HCT116 (cell line): ENCODE measurements around the gene EN2. TPM values are rescaled to one million over a fixed set of nuclear protein-coding genes. Genes with fewer than 3 reads are reported as not detected.
"Not testable (repeated sequence)": the region's sequence is repeated elsewhere in the genome, so short reads cannot be mapped to it uniquely, and the experiment has no call there.

Experiments used
- ATAC-seq: fragments of 200-7000 bp; cut with Tn5 transposase; 2 replicates; pipeline ENCODE4 v1.9.1; 2020; ENCODE audit warnings: mild to moderate bottlenecking, moderate library complexity
- BruUV-seq: library from RNA; stranded (reverse); fragments of 400-500 nt; replicated peaks from 2 replicates; lab custom pipeline; 2021; lab: Mats Ljungman, UMichigan
- CTCF ChIA-PET: fragments of 300-600 bp; sonication (Branson Sonifier 250); formaldehyde crosslinking; loops from one replicate; lab custom pipeline; 2021; ENCODE audit warnings: antibody characterized with exemption; lab: Charles Lee
- POLR2A ChIA-PET: fragments of 300-600, 350-600 bp; sonication (Branson Sonifier 250); formaldehyde crosslinking; loops from one replicate; lab custom pipeline; 2021; ENCODE audit warnings: antibody characterized with exemption; lab: Charles Lee
- RAD21 ChIA-PET, 2 experiments: fragments of 300-600 bp; sonication (Branson Sonifier 250); formaldehyde crosslinking; loops; one replicate each; lab custom pipeline; 2023; ENCODE audit warnings: low total read pairs in 2 of 2; ENCODE audit not compliant: uncharacterized antibody in 2 of 2, unreplicated experiment in 2 of 2, low non-redundant PET in 1 of 2; lab: Charles Lee
- DNase-seq: peaks from one replicate; pipeline ENCODE4 v3.0.0-alpha.2; 2010; ENCODE audit warnings: low read depth, low spot score
- H2AFZ ChIP-seq: fragments of 200-600 bp; shearing (Covaris generic), sonication (generic); 2 replicates; pipeline ENCODE4 v1.6.1; 2017; ENCODE audit warnings: low read depth, mixed run types, mixed read lengths, antibody characterized with exemption, low read length; ENCODE audit not compliant: poor library complexity, severe bottlenecking
- H3K27ac ChIP-seq: 2 replicates; pipeline ENCODE4 v1.5.1; 2012; ENCODE audit warnings: low read depth, low read length
- H3K27me3 ChIP-seq: fragments of 200-600 bp; sonication (generic); 2 replicates; pipeline ENCODE4 v1.6.1; 2016; ENCODE audit warnings: mixed run types, low read length, mixed read lengths; ENCODE audit not compliant: insufficient read depth
- H3K36me3 ChIP-seq, 2 experiments: fragments of 200-500 bp in 1 of 2; fragments of 200-600 bp in 1 of 2; sonication (Bioruptor generic) in 1 of 2; sonication (generic) in 1 of 2; 2 replicates each; pipeline versions ENCODE4 v1.5.1 to v1.6.1; 2014 to 2016; ENCODE audit warnings: low read length in 2 of 2, inconsistent platforms in 1 of 2, mixed read lengths in 1 of 2, mixed run types in 1 of 2; ENCODE audit not compliant: insufficient read depth in 2 of 2, control insufficient read depth in 1 of 2
- H3K4me1 ChIP-seq, 2 experiments: fragments of 200-600 bp in 1 of 2; sonication (generic) in 1 of 2; 2 replicates each; pipeline versions ENCODE4 v1.5.1 to v1.6.1; 2012 to 2017; ENCODE audit warnings: low read length in 2 of 2, inconsistent platforms in 1 of 2, mild to moderate bottlenecking in 1 of 2, mixed read lengths in 1 of 2, mixed run types in 1 of 2, moderate library complexity in 1 of 2; ENCODE audit not compliant: insufficient read depth in 2 of 2, control insufficient read depth in 1 of 2
- H3K4me2 ChIP-seq: fragments of 200-600 bp; sonication (generic); 2 replicates; pipeline ENCODE4 v1.6.1; 2017; ENCODE audit warnings: mixed run types, low read length, mixed read lengths
- H3K4me3 ChIP-seq, 2 experiments: fragments of 200-600 bp in 1 of 2; sonication (generic) in 1 of 2; replicated peaks in 1 of 2; 2 replicates each; pipeline ENCODE4 v1.5.1; 2011 to 2016; ENCODE audit warnings: low read length in 2 of 2, control low read depth in 1 of 2, low read depth in 1 of 2, mild to moderate bottlenecking in 1 of 2, mixed read lengths in 1 of 2, mixed run types in 1 of 2
- H3K79me2 ChIP-seq: fragments of 200-600 bp; sonication (generic); 2 replicates; pipeline ENCODE4 v1.6.1; 2017; ENCODE audit warnings: mild to moderate bottlenecking, mixed run types, low read length, moderate library complexity, mixed read lengths; ENCODE audit not compliant: insufficient read depth
- H3K9ac ChIP-seq: fragments of 200-600 bp; sonication (generic); 2 replicates; pipeline ENCODE4 v1.6.1; 2016; ENCODE audit warnings: low read length, mixed read lengths
- H3K9me2 ChIP-seq: fragments of 200-600 bp; sonication (generic), shearing (Covaris generic); 2 replicates; pipeline ENCODE4 v1.6.1; 2017; ENCODE audit warnings: mixed run types, mild to moderate bottlenecking, moderate library complexity; ENCODE audit not compliant: insufficient read depth
- H3K9me3 ChIP-seq, 2 experiments: fragments of 200-500 bp in 1 of 2; fragments of 200-600 bp in 1 of 2; sonication (Bioruptor generic) in 1 of 2; sonication (generic) in 1 of 2; 2 replicates each; pipeline ENCODE4 v1.6.1; 2014 to 2017; ENCODE audit warnings: low read length in 2 of 2, mixed read lengths in 2 of 2, inconsistent platforms in 1 of 2, low read depth in 1 of 2, mild to moderate bottlenecking in 1 of 2, mixed run types in 1 of 2, moderate library complexity in 1 of 2; ENCODE audit not compliant: control insufficient read depth in 1 of 2, insufficient read depth in 1 of 2
- H4K20me1 ChIP-seq: fragments of 200-600 bp; sonication (generic), shearing (Covaris generic); 2 replicates; pipeline ENCODE4 v1.6.1; 2017; ENCODE audit warnings: mixed run types, mild to moderate bottlenecking, moderate library complexity; ENCODE audit not compliant: insufficient read depth
- EGR1 ChIP-seq: IDR thresholded peaks from 2 replicates; pipeline ENCODE4 v1.6.1; 2012; ENCODE audit warnings: low read depth
- EZH2 ChIP-seq: fragments of 200-600 bp; sonication (generic); IDR thresholded peaks from 2 replicates; pipeline ENCODE4 v1.6.1; 2017; ENCODE audit warnings: antibody characterized with exemption, mixed run types
- RAD21 ChIP-seq: IDR thresholded peaks from 2 replicates; pipeline ENCODE4 v1.6.1; 2012; ENCODE audit warnings: low read depth, mild to moderate bottlenecking
- SRF ChIP-seq: IDR thresholded peaks from 2 replicates; pipeline ENCODE4 v1.6.1; 2012; ENCODE audit warnings: low read depth
- TCF7L2 ChIP-seq: IDR thresholded peaks from 2 replicates; pipeline ENCODE4 v1.7.0; 2011; ENCODE audit warnings: borderline replicate concordance, inconsistent platforms; ENCODE audit not compliant: insufficient read depth, insufficient read length; ENCODE audit errors: extremely low read depth
- intact Hi-C: fragments of 100-400 bp; cut with micrococcal nuclease; formaldehyde crosslinking; loops from 2 replicates; pipeline ENCODE4 v1.10.0; 2022
- total RNA-seq: library from RNA; stranded (reverse); gene quantifications from one replicate; pipeline ENCODE4 v1.2.1, GENCODE V29; 2021; ENCODE audit not compliant: unreplicated experiment
- TF ChIP-seq, protein P1 (sequence below): IDR thresholded peaks from 2 replicates; pipeline ENCODE4 v1.6.1; 2012
- TF ChIP-seq, protein P2 (sequence below): IDR thresholded peaks from 2 replicates; pipeline ENCODE4 v1.6.1; 2012; ENCODE audit warnings: low read depth
- TF ChIP-seq, protein P3 (sequence below): IDR thresholded peaks from 2 replicates; pipeline ENCODE4 v1.6.1; 2012

The EN2 gene
- total RNA-seq, 1 experiment from 2014 or later = 0.32 TPM

DNA sequence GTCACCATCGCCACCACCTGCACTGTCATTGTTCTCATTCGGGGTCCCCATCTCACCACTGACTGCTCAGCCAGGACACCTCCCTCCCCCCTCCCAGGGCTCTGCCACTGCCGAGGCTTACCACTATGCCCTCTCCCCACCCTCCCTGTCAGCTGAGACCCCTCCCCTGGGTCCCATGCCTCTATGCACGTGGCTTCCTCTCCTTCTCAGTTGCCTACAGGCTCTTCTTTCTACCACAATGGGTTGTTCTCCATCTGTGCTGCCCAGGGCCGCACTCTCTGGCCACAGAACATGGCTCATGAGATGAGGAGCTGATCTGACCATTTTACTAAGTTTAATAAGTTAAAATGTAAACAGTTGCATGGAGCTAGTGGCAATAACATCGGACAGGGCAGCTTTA lies 16.1 kb upstream of the EN2 start:
- CTCF ChIA-PET = no interaction called here
- Histone ChIP-seq H3K9me2 (no peaks in the 10 kb centered on the region), H4K20me1 (no peaks in the 10 kb centered on the region), H3K27me3 (peaks cover 30% of the 10 kb centered on the region; the same call in 1 of the 2 replicates), H3K27ac (no peak overlapping the region), H3K4me1 (no peaks in the 10 kb centered on the region), H3K4me3 (no peak overlapping the region), H3K9me3 (no peaks in the 10 kb centered on the region), H2AFZ (no peak overlapping the region), H3K79me2 (no peaks in the 10 kb centered on the region), H3K9ac (no peak overlapping the region), H3K36me3 (no peaks in the 10 kb centered on the region), H3K4me2 (no peak overlapping the region)
- TF ChIP-seq TCF7L2 (no peak), EGR1 (no peak)
- TF ChIP-seq, protein P1, sequence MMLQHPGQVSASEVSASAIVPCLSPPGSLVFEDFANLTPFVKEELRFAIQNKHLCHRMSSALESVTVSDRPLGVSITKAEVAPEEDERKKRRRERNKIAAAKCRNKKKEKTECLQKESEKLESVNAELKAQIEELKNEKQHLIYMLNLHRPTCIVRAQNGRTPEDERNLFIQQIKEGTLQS = no peak
- TF ChIP-seq, protein P2, sequence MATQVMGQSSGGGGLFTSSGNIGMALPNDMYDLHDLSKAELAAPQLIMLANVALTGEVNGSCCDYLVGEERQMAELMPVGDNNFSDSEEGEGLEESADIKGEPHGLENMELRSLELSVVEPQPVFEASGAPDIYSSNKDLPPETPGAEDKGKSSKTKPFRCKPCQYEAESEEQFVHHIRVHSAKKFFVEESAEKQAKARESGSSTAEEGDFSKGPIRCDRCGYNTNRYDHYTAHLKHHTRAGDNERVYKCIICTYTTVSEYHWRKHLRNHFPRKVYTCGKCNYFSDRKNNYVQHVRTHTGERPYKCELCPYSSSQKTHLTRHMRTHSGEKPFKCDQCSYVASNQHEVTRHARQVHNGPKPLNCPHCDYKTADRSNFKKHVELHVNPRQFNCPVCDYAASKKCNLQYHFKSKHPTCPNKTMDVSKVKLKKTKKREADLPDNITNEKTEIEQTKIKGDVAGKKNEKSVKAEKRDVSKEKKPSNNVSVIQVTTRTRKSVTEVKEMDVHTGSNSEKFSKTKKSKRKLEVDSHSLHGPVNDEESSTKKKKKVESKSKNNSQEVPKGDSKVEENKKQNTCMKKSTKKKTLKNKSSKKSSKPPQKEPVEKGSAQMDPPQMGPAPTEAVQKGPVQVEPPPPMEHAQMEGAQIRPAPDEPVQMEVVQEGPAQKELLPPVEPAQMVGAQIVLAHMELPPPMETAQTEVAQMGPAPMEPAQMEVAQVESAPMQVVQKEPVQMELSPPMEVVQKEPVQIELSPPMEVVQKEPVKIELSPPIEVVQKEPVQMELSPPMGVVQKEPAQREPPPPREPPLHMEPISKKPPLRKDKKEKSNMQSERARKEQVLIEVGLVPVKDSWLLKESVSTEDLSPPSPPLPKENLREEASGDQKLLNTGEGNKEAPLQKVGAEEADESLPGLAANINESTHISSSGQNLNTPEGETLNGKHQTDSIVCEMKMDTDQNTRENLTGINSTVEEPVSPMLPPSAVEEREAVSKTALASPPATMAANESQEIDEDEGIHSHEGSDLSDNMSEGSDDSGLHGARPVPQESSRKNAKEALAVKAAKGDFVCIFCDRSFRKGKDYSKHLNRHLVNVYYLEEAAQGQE = no peak
- no TSS peak for BruUV-seq
- POLR2A ChIA-PET = no interaction called here
- DNase-seq (no peak), ATAC-seq (no peak)
- intact Hi-C loops = no loop called here
- RAD21 ChIA-PET = no interaction called here

DNA sequence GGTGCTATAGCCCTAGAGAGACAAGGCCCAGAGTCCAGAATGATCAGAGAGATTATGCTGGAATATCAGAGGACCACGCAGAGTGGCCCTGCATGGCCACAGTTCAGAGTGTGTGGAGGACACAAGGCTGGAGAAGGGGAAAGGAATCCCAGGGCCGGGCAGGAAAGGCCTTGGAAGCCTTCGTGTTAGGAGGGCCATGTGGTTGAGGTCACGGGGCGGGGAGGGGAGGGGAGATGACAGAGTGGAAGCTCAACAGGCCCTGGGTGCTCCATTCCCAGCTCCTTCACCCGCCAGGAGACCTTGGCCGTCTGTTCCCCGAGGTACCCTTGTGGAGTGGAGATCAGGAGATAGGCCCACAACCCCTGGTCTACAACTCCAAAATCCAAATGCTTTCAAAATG lies 13.2 kb upstream of the EN2 start:
- no peak for DNase-seq
- H4K20me1 ChIP-seq = no peaks in the 10 kb centered on the region
- no peaks in the 10 kb centered on the region for H3K9me2 ChIP-seq
- no peak for ATAC-seq
- no peak overlapping the region for H2AFZ ChIP-seq
- H3K4me1 ChIP-seq = no peaks in the 10 kb centered on the region
- ChIA-PET RAD21 (no interaction called here), POLR2A (no interaction called here), CTCF (no interaction called here)
- H3K9me3 ChIP-seq = no peaks in the 10 kb centered on the region
- TF ChIP-seq, protein P3, sequence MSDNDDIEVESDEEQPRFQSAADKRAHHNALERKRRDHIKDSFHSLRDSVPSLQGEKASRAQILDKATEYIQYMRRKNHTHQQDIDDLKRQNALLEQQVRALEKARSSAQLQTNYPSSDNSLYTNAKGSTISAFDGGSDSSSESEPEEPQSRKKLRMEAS = no peak
- no peak for TF ChIP-seq SRF
- no peak for TF ChIP-seq EZH2
- no peak for TF ChIP-seq RAD21
- BruUV-seq = no TSS peak
- no peak overlapping the region for H3K4me2 ChIP-seq
- H3K36me3 ChIP-seq = no peaks in the 10 kb centered on the region
- H3K9ac ChIP-seq = no peak overlapping the region
- intact Hi-C loops = no loop called here
- no peak overlapping the region for H3K4me3 ChIP-seq
- peaks cover 7% of the 10 kb centered on the region; the same call in 1 of the 2 replicates for H3K27me3 ChIP-seq
- H3K27ac ChIP-seq = no peak overlapping the region
- no peaks in the 10 kb centered on the region for H3K79me2 ChIP-seq

DNA sequence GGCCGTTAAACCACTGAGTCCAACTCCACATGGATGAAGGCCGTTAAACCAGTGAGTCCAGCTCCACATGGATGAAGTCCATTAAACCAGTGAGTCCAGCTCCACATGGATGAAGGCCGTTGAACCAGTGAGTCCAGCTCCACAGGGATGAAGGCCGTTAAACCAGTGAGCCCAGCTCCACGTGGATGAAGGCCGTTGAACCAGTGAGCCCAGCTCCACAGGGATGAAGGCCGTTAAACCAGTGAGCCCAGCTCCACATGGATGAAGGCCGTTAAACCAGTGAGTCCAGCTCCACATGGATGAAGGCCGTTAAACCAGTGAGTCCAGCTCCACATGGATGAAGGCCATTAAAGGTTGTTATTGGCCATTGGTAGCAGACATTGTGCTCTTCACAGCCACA lies 12.3 kb upstream of the EN2 start:
- RAD21 ChIA-PET, H3K4me1 ChIP-seq, H3K27ac ChIP-seq, H3K4me3 ChIP-seq, H3K27me3 ChIP-seq, DNase-seq, H3K79me2 ChIP-seq, CTCF ChIA-PET, H3K9me3 ChIP-seq, H4K20me1 ChIP-seq, POLR2A ChIA-PET, H3K4me2 ChIP-seq, BruUV-seq, intact Hi-C loops, H2AFZ ChIP-seq, H3K36me3 ChIP-seq, ATAC-seq, H3K9me2 ChIP-seq, H3K9ac ChIP-seq: not testable (repeated sequence)
